A172 (cell line): Measurements from ENCODE around the gene GALNT1. TPM values are rescaled to one million over a fixed set of nuclear protein-coding genes. Genes with fewer than 3 reads are reported as not detected.

Experiments used
- DNase-seq: peaks from one replicate; pipeline ENCODE4 v3.0.0-alpha.2; 2015; ENCODE audit warnings: low spot score
- total RNA-seq: library from RNA; depleted of rRNA; stranded (reverse); fragments of >200 nt; shearing (Covaris generic); gene quantifications from 2 replicates; pipeline ENCODE4 v1.2.3, GENCODE V29; 2014

Gene GALNT1
- total RNA-seq, 1 experiment from 2014 or later, result 144 TPM

- DNase-seq, result no peak
These were observed 1.5 kb downstream of the GALNT1 start for GRCh38 chr18:35582899-35583558.

- no peak for DNase-seq
These were observed 3.2 kb downstream of the GALNT1 start for GRCh38 chr18:35584735-35585134.

- no peak for DNase-seq
These were observed 4.1 kb downstream of the GALNT1 start for GRCh38 chr18:35585608-35586007.

GRCh38 chr18:35588122-35588521 is 6.6 kb downstream of the GALNT1 start:
- DNase-seq, result peak; percentile 4

- no peak for DNase-seq
These were observed 7.5 kb downstream of the GALNT1 start for GRCh38 chr18:35588995-35589394.

- no peak for DNase-seq
These were observed 8.0 kb downstream of the GALNT1 start for GRCh38 chr18:35589546-35589945.

- DNase-seq, result no peak
These were observed 9.4 kb downstream of the GALNT1 start for GRCh38 chr18:35590935-35591334.

- DNase-seq, result no peak
These were observed 10.8 kb downstream of the GALNT1 start for GRCh38 chr18:35592298-35592697.

- no peak for DNase-seq
These were observed 12.3 kb downstream of the GALNT1 start for GRCh38 chr18:35593859-35594258.

- no peak for DNase-seq
These were observed 16.2 kb downstream of the GALNT1 start for GRCh38 chr18:35597758-35598157.

GRCh38 chr18:35602193-35602820 is 20.8 kb downstream of the GALNT1 start:
- DNase-seq, result no peak

GRCh38 chr18:35603008-35603407 is 21.5 kb downstream of the GALNT1 start:
- DNase-seq, result no peak

- no peak for DNase-seq
These were observed 22.0 kb downstream of the GALNT1 start for GRCh38 chr18:35603528-35603927.

- DNase-seq, result no peak
These were observed 22.8 kb downstream of the GALNT1 start for GRCh38 chr18:35604369-35604768.

- DNase-seq, result peak; percentile 35
These were observed 24.3 kb downstream of the GALNT1 start for GRCh38 chr18:35605686-35606417.

GRCh38 chr18:35609236-35609635 is 27.7 kb downstream of the GALNT1 start:
- DNase-seq, result no peak

GRCh38 chr18:35610089-35610488 is 28.5 kb downstream of the GALNT1 start:
- no peak for DNase-seq

- DNase-seq, result no peak
These were observed 29.2 kb downstream of the GALNT1 start for GRCh38 chr18:35610724-35611123.

GRCh38 chr18:35611518-35611917 is 30.0 kb downstream of the GALNT1 start:
- no peak for DNase-seq

- DNase-seq, result no peak
These were observed 34.5 kb downstream of the GALNT1 start for GRCh38 chr18:35616074-35616473.

GRCh38 chr18:35616664-35617423 is 35.3 kb downstream of the GALNT1 start:
- DNase-seq, result peak; percentile 89

- DNase-seq, result no peak
These were observed 36.3 kb downstream of the GALNT1 start for GRCh38 chr18:35617865-35618264.
